Measurements from ENCODE around the gene SASH3. TPM values are rescaled to one million over a fixed set of nuclear protein-coding genes. Genes with fewer than 3 reads are reported as not detected.
"Not testable (repeated sequence)": the region's sequence is repeated elsewhere in the genome, so short reads cannot be mapped to it uniquely, and the experiment has no call there.

Gene SASH3
- total RNA-seq, result 129 and 135 TPM in 2 replicates

GRCh38 chrX:129779747-129780146 lies at the start of gene SASH3:
Gene SASH3 (plus strand): TSS chrX:129779949. CDS start chrX:129780098, 149 bp downstream.
- intact Hi-C loops (cut with micrococcal nuclease), result loop anchor here (2.0 to 10.0 kb wide), 7 partner anchors 37 to 488 kb away; partner anchors contain the start of genes BCORL1, RAB33A and ZNF280C
- Mint-ChIP-seq H3K4me1 (ENCODE audit: low read depth) (peaks cover 58% of the 10 kb centered on the region), H3K4me3 (peak within 1 kb of the TSS; percentile 87), H3K36me3 (ENCODE audit: low read depth) (peaks cover 33% of the 10 kb centered on the region), H3K27ac (peak within 1 kb of the TSS; percentile 91), H3K9me3 (no peaks in the 10 kb centered on the region), H3K27me3 (ENCODE audit: insufficient read depth) (no peaks in the 10 kb centered on the region)
- DNase-seq (ENCODE audit: low spot score), result peak; percentile 57

GRCh38 chrX:129731228-129731627 lies 48.5 kb upstream of the SASH3 start:
- no peak overlapping the region for H3K4me3 Mint-ChIP-seq
- H3K36me3 Mint-ChIP-seq (ENCODE audit: low read depth), result no peaks in the 10 kb centered on the region
- no peak for DNase-seq (ENCODE audit: low spot score)
- intact Hi-C loops (cut with micrococcal nuclease), result no loop called here
- peaks cover 2% of the 10 kb centered on the region for H3K27me3 Mint-ChIP-seq (ENCODE audit: insufficient read depth)
- H3K9me3 Mint-ChIP-seq, result peaks cover 3% of the 10 kb centered on the region
- H3K27ac Mint-ChIP-seq, result no peak overlapping the region
- peaks cover 31% of the 10 kb centered on the region for H3K4me1 Mint-ChIP-seq (ENCODE audit: low read depth)

- H3K36me3 Mint-ChIP-seq (ENCODE audit: low read depth), result no peaks in the 10 kb centered on the region
- no peak overlapping the region for H3K27ac Mint-ChIP-seq
- peaks cover 3% of the 10 kb centered on the region for H3K9me3 Mint-ChIP-seq
- intact Hi-C loops (cut with micrococcal nuclease), result no loop called here
- peaks cover 30% of the 10 kb centered on the region for H3K4me1 Mint-ChIP-seq (ENCODE audit: low read depth)
- no peaks in the 10 kb centered on the region for H3K27me3 Mint-ChIP-seq (ENCODE audit: insufficient read depth)
- H3K4me3 Mint-ChIP-seq, result no peak overlapping the region
- no peak for DNase-seq (ENCODE audit: low spot score)
Observed at GRCh38 chrX:129732857-129733256, 46.9 kb upstream of the SASH3 start.

- Mint-ChIP-seq H3K36me3 (ENCODE audit: low read depth) (no peaks in the 10 kb centered on the region), H3K9me3 (peaks cover 3% of the 10 kb centered on the region), H3K4me1 (ENCODE audit: low read depth) (peaks cover 35% of the 10 kb centered on the region), H3K27ac (no peak overlapping the region), H3K27me3 (ENCODE audit: insufficient read depth) (no peaks in the 10 kb centered on the region), H3K4me3 (no peak overlapping the region)
- DNase-seq (ENCODE audit: low spot score), result no peak
- intact Hi-C loops (cut with micrococcal nuclease), result no loop called here
Observed at GRCh38 chrX:129733335-129733734, 46.4 kb upstream of the SASH3 start.

- Mint-ChIP-seq H3K27ac (no peak overlapping the region), H3K36me3 (ENCODE audit: low read depth) (no peaks in the 10 kb centered on the region), H3K4me1 (ENCODE audit: low read depth) (peaks cover 27% of the 10 kb centered on the region), H3K27me3 (ENCODE audit: insufficient read depth) (no peaks in the 10 kb centered on the region), H3K4me3 (no peak overlapping the region), H3K9me3 (no peaks in the 10 kb centered on the region)
- no peak for DNase-seq (ENCODE audit: low spot score)
- intact Hi-C loops (cut with micrococcal nuclease), result no loop called here
Observed at GRCh38 chrX:129736491-129736890, 43.3 kb upstream of the SASH3 start.

GRCh38 chrX:129737916-129738315 lies 41.8 kb upstream of the SASH3 start:
- no peaks in the 10 kb centered on the region for H3K27me3 Mint-ChIP-seq (ENCODE audit: insufficient read depth)
- DNase-seq (ENCODE audit: low spot score), result no peak
- H3K4me3 Mint-ChIP-seq, result no peak overlapping the region
- H3K4me1 Mint-ChIP-seq (ENCODE audit: low read depth), result peaks cover 32% of the 10 kb centered on the region
- no peak overlapping the region for H3K27ac Mint-ChIP-seq
- intact Hi-C loops (cut with micrococcal nuclease), result no loop called here
- H3K36me3 Mint-ChIP-seq (ENCODE audit: low read depth), result no peaks in the 10 kb centered on the region
- no peaks in the 10 kb centered on the region for H3K9me3 Mint-ChIP-seq

- H3K9me3 Mint-ChIP-seq, result no peaks in the 10 kb centered on the region
- H3K4me3 Mint-ChIP-seq, result no peak within 1 kb of the TSS
- H3K4me1 Mint-ChIP-seq (ENCODE audit: low read depth), result peaks cover 38% of the 10 kb centered on the region
- intact Hi-C loops (cut with micrococcal nuclease), result no loop called here
- H3K27me3 Mint-ChIP-seq (ENCODE audit: insufficient read depth), result no peaks in the 10 kb centered on the region
- H3K36me3 Mint-ChIP-seq (ENCODE audit: low read depth), result no peaks in the 10 kb centered on the region
- no peak for DNase-seq (ENCODE audit: low spot score)
- H3K27ac Mint-ChIP-seq, result no peak within 1 kb of the TSS
Observed at GRCh38 chrX:129738466-129739308, 41.1 kb upstream of the SASH3 start, which contains the start of gene XPNPEP2. Gene XPNPEP2 (plus strand): TSS chrX:129738979. CDS start chrX:129739214, 235 bp downstream.

- intact Hi-C loops (cut with micrococcal nuclease), result no loop called here
- no peaks in the 10 kb centered on the region for H3K27me3 Mint-ChIP-seq (ENCODE audit: insufficient read depth)
Observed at GRCh38 chrX:129739578-129739977, 40.2 kb upstream of the SASH3 start.

GRCh38 chrX:129741880-129742758 lies 37.6 kb upstream of the SASH3 start:
- H3K27me3 Mint-ChIP-seq (ENCODE audit: insufficient read depth), result no peaks in the 10 kb centered on the region
- peaks cover 50% of the 10 kb centered on the region for H3K4me1 Mint-ChIP-seq (ENCODE audit: low read depth)
- H3K27ac Mint-ChIP-seq, result peak overlapping the region; percentile 84
- intact Hi-C loops (cut with micrococcal nuclease), result loop anchor here (5.0 kb wide), 1 partner anchor 40 kb away; no protein-coding TSS in a partner anchor
- H3K4me3 Mint-ChIP-seq, result no peak overlapping the region
- no peak for DNase-seq (ENCODE audit: low spot score)
- no peaks in the 10 kb centered on the region for H3K9me3 Mint-ChIP-seq
- H3K36me3 Mint-ChIP-seq (ENCODE audit: low read depth), result no peaks in the 10 kb centered on the region

More at GRCh38 chrX:129739578-129739977, 40.2 kb upstream of the SASH3 start:
- H3K9me3 Mint-ChIP-seq, result no peaks in the 10 kb centered on the region
- no peaks in the 10 kb centered on the region for H3K36me3 Mint-ChIP-seq (ENCODE audit: low read depth)
- H3K4me1 Mint-ChIP-seq (ENCODE audit: low read depth), result peaks cover 47% of the 10 kb centered on the region
- no peak overlapping the region for H3K27ac Mint-ChIP-seq
- DNase-seq (ENCODE audit: low spot score), result no peak
- no peak overlapping the region for H3K4me3 Mint-ChIP-seq

- Mint-ChIP-seq H3K4me3 (peak overlapping the region; percentile 19), H3K4me1 (ENCODE audit: low read depth) (peaks cover 50% of the 10 kb centered on the region)
Observed at GRCh38 chrX:129742759-129743152, 37.0 kb upstream of the SASH3 start.

GRCh38 chrX:129743821-129744220 lies 35.9 kb upstream of the SASH3 start:
- no peaks in the 10 kb centered on the region for H3K27me3 Mint-ChIP-seq (ENCODE audit: insufficient read depth)
- H3K4me1 Mint-ChIP-seq (ENCODE audit: low read depth), result peaks cover 43% of the 10 kb centered on the region
- H3K9me3 Mint-ChIP-seq, result no peaks in the 10 kb centered on the region
- intact Hi-C loops (cut with micrococcal nuclease), result loop anchor here (2.0 to 5.0 kb wide), 2 partner anchors 15 to 38 kb away; no protein-coding TSS in a partner anchor
- no peak for DNase-seq (ENCODE audit: low spot score)
- peak overlapping the region; percentile 83 for H3K27ac Mint-ChIP-seq
- no peaks in the 10 kb centered on the region for H3K36me3 Mint-ChIP-seq (ENCODE audit: low read depth)
- peak overlapping the region; percentile 31 for H3K4me3 Mint-ChIP-seq

More at GRCh38 chrX:129742759-129743152, 37.0 kb upstream of the SASH3 start:
- intact Hi-C loops (cut with micrococcal nuclease), result loop anchor here (5.0 kb wide), 1 partner anchor 40 kb away; no protein-coding TSS in a partner anchor
- not testable (repeated sequence) for H3K9me3 Mint-ChIP-seq; DNase-seq (ENCODE audit: low spot score); H3K27me3 Mint-ChIP-seq (ENCODE audit: insufficient read depth); H3K36me3 Mint-ChIP-seq (ENCODE audit: low read depth)
- H3K27ac Mint-ChIP-seq, result peak overlapping the region; percentile 84

- Mint-ChIP-seq H3K36me3 (ENCODE audit: low read depth) (no peaks in the 10 kb centered on the region), H3K4me3 (peak overlapping the region; percentile 62), H3K9me3 (no peaks in the 10 kb centered on the region), H3K4me1 (ENCODE audit: low read depth) (peaks cover 43% of the 10 kb centered on the region), H3K27me3 (ENCODE audit: insufficient read depth) (no peaks in the 10 kb centered on the region), H3K27ac (peak overlapping the region; percentile 59)
- DNase-seq (ENCODE audit: low spot score), result no peak
- intact Hi-C loops (cut with micrococcal nuclease), result loop anchor here (2.0 to 5.0 kb wide), 2 partner anchors 14 to 37 kb away; no protein-coding TSS in a partner anchor
Observed at GRCh38 chrX:129744861-129745321, 34.9 kb upstream of the SASH3 start.
